NCI-H446 (cell line): ENCODE measurements around the gene SMOC2.
"Not testable (repeated sequence)": the region's sequence is repeated elsewhere in the genome, so short reads cannot be mapped to it uniquely, and the experiment has no call there.

Experiments
- DNase-seq, 2 experiments: peaks; one replicate each; lab custom pipeline; 2025; lab: John Stamatoyannopoulos, UW

SMOC2 gene

DNA sequence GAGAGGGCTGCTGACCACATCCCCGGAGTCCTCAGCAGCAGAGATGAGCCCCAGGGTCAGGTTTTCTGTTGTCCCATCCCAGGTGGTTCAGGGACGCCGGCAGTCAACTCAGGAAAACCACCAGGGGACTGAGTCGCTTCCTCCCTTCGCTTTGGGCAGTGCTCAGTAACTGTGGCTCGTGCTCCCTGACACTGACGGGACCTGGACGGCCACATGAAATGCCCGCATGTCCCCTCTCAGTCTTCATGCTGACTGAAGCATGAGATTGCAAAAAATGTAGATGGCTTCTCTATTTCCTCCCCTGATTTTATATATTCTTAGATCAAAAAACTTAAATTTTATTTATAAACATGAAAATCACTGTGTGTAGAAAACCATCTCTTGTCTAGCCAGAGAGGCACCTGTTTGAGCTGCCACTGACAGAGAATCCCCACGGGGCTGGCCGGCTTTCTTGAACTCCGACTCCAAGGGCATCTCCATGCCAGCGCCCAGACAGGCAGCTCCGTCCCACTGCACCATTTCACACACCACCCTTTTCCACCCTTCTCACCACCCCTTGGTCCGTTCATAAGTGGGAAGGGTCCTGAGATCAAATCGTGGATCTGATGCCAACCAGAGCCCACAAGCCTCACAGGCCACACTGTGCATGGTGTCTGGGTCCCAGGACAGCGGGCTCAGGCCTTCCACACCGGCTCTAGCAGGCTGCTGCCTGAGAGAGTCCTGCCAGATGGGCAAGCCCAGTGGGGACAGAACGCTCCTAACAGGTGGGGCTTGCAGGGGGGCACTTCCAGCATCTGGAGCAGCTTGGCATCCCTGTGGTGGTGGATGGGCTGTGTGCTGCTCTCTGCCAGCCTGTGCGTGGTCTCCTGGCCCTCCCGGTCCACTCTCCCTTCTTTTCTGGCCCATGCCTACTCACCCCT lies 98.2 kb downstream of the SMOC2 start:
- no peak for DNase-seq

DNA sequence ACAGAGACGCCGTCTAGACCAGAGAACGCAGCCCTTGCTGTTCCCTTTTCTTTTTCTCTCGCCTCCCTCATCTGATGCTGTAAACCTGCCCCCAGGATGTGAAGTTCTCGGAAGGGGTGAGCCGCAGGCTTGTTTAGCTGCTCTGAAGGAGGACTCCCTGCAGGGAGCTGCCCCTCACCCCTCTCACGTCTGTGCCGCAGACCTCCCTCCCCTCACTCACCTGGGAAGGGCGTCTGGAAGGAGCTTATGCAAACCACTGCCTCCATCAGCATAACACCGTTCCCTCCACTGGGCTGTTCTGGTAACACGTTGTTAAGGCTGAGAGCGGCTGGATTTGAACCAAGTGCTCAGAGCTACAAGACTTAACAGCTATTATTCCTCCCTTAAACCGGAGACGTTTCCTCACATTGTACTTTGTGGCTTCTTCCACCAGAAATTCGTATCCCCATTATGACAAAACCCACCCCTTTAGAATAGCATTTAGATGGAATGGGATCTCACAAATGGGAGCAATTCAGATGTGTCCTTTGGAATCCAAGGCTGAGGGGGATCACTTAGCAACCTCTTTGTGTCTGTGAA lies 99.8 kb downstream of the SMOC2 start:
- no peak for DNase-seq

DNA sequence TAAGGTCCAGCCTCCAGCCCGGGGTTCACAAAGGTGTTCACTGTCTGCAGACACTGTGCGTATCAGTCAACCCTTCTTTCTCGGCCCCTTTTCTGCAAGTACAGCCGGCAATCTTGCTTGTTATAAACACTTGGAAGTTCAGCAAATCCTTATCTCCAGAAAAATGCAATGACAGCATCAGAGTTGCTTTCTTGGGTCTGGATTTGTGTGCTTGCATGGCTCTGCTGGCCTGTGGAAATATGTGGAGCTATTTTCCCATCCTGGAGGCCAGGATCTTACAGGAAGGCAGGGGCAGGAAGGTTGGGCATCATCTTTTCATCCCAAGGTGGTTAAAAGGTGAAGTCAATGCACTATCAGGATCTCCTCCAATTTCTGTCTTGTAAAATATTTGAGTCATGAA lies 100.3 kb downstream of the SMOC2 start:
- DNase-seq, result no peak

GRCh38 chr6:168542301-168542700 lies 101.3 kb downstream of the SMOC2 start:
- no peak for DNase-seq

GRCh38 chr6:168545428-168545827 lies 104.4 kb downstream of the SMOC2 start:
- no peak for DNase-seq

DNA sequence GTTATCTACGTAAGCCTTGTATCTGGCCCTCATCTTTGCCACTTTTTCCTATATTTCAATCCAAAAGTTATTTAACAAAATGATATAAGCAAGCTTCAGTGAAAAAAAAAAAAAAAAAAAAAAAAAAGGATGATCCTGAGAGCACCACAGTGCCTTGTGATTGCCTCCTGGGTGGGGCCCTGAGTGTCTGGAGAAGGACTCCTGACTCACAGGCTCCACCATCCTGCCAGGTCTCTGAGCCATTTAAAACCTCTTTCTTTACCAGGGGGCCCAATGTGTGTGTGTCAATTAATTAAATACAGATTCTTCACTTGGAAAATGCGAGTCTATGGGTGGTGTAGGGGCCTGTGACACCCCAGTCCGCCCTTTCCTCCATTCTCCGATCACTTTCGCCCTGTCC lies 105.2 kb downstream of the SMOC2 start:
- no peak for DNase-seq

DNA sequence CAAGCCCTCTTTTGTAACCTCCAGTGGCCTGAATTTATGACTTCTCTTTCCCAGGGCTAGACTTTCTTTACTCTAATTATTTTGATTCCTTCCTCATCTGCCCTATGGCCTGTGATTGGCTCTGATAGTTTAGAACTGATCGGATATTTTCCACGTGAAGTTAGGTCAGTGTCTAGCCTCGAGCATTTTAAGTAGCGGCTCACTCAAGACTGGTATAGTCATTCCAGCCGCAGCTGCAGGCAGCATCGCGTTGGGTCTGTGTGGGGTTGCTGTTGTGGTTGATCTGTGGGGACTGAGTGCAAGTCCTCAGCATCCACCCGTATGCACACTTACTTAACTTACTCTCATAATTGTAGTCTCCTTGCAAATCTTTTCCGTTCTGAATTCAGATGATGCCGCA lies 105.7 kb downstream of the SMOC2 start:
- DNase-seq, result no peak

DNA sequence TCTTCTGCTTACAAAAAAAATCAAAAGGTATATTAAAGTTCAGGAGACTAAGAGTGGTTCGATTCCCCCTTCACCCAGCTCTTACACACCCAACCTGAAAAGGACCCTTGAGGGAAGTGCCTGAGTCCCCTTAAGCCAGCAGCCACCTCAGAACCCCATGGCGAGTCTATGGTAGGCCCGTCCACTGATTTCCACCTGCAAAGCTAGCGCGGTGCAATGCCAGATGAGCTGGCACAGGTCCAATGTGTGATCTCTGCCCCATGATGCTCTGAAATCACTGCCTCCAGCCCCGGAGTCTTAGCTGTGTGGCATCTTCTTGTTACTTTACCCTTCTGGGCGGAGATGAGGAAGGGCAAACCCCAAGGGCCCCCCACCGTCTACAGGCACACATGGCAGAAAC lies 109.3 kb downstream of the SMOC2 start:
- DNase-seq, result no peak

DNA sequence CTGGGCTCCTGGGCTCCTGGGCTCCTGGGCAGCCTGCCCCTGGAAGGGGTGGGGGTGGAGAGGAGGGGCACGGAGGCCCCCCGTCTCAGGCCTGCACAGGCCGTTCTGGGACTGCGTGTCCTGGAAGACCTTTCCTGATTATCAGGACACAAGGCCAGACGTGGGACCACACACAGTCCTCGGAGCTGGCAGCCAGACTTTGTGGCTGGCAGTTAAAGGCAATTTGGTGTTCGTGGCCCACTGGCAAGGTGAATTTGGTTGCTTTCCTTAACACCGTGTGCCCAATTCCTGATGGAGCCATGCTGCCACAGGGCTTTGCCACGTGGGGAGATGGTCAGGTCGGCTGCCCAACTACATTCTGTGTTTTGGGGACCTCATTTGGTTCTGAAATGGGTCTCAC lies 113.5 kb downstream of the SMOC2 start:
- DNase-seq, result no peak

DNA sequence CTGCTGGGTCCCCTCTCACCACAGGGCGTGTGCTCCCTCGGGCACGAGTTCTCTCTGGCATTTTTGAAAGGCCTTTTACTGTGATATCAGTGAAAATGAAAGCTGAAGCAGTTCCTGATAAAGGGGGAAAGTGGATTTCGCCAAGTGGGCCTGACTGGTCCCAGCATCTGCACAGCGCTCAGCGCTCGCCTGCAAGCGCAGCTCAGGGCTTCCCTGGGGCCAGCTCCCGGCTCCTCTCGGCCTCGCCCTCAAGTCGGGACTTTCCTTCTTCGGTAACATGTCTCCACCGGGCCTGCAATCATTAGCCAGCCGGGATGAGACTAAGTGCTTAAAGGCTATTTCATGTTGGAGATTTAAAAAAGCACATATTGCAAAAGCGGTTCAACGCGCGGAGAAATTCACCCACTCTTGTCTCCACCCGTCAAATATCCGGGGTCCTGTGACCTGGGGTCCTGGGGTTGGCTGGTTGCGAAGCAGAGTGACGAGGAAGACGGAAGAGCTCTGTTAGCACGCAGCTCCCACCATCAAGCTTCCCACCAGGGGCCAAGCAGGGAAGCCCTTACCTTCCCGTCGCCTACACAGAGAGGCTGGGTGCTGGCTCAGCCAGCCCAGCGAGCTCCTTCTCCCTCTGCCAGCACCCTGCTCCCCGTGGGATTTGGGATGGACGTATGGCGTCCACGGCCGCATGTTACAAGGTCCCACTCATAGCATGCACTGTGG lies 114.1 kb downstream of the SMOC2 start:
- DNase-seq, result no peak

GRCh38 chr6:168555618-168556273 lies 114.8 kb downstream of the SMOC2 start:
- DNase-seq, result no peak

GRCh38 chr6:168557512-168557911 lies 116.5 kb downstream of the SMOC2 start:
- no peak for DNase-seq

- no peak for DNase-seq
Measured at GRCh38 chr6:168558686-168559085, 117.7 kb downstream of the SMOC2 start.

DNA sequence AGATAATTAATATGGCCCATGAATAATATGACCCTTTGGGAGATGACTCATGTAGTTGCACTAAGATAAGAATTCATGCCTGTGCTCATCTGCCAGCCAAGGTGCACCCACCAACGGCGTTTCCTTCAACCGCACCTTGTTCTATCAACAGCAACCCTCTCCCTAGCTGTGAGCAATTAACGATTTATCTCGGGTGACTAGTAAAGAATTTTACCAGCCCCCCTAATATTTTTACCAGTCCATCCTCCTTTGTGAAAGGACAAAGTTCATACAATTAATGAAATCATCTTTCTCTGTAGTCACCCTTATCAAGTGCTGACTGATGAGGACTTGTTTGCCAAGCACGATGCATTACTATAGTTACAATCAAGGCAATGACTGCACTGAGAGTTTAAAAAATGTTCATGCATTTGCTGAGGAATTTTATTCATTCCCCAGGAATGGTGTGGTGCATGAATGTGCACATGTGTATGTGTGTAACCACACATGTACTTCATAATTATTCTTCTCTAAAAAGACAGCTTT lies 118.7 kb downstream of the SMOC2 start:
- no peak for DNase-seq

DNA sequence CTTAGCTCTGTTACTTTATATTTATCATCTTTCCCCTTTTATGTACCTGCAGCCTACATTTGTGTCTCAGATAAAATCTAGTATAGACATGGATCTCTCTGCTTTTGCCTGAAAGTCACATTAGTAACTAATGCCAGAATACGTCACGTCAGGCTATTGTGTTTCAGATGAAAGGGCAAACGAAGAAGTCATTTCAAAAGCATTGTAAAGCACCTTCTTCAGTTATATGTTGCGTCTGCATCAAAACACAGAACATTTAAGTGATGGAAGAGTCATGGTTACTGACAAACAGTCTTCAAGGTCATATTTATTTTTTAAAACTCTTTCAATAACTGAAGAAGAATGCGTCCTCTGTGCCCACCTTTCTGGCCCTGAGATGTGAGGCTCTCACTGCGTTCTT lies 119.1 kb downstream of the SMOC2 start:
- DNase-seq, result no peak

DNA sequence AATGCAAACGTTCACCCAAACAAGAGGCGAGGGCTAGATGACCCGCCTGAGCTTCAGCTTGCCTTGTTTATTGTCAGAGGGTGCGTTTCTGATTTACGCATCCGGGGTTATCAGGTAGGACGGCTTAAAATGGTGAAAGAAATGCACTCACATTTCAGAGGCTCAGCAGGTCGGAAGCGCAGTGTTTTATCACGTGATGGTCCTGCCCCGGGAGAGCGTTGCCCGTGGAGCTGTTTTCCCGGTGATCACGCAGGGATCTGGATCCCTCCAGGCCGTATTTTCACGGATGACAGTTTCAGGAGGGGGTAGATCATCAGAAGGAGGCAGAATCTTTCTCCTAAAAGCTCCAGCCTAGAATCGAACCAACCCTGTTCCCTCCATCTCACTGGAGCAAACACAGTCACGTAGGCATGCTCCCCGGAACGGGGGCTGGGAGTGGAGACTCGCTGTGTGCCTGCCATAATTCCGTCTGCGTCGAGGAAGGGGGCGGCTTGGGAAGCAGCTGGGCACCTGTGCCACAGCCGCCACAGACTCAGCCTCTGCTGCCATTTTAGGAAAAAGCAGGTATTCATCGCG lies 121.7 kb downstream of the SMOC2 start:
- no peak for DNase-seq

DNA sequence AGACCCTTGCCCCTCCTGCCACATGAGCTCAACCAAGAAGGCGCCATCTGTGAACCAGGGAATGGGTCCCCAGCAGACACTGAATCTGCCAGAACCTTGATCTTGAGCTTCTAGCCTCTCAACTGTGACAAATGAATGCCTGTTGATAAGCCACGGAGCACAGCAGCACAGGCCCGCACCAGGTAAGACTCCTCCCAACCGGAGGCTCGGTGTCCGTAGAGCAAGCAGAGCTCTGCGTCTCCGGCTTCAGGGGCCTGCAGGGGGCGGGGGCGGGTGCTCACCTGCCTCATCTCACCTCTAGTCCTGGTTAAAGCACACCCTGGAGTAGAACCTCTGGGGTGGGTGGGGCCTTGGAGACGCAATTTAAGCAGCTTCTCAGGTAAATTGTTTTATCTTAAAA lies 122.7 kb downstream of the SMOC2 start:
- DNase-seq, result no peak

GRCh38 chr6:168565112-168565511 lies 124.1 kb downstream of the SMOC2 start:
- no peak for DNase-seq

DNA sequence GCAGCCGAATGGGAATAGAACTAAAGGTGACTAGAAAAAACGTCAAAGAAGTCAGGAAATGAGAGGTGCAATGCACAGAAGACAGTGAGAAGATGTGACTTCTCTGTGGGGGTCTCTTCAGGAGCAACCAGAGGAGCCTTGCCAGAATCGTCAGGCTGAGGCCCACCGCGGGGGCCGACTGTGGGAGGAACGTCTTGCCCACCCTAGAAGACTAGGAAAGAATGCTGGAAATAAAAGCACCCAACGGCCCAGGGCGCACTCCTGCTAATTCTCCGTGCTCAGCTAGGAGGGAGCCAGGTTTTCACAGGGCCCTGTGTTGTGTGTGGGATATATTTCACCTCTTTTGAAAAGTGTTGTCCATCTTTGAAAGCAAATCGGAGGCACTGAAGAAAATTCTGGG lies 129.2 kb downstream of the SMOC2 start:
- no peak for DNase-seq

GRCh38 chr6:168571268-168571667 lies 130.3 kb downstream of the SMOC2 start:
- DNase-seq, result no peak

DNA sequence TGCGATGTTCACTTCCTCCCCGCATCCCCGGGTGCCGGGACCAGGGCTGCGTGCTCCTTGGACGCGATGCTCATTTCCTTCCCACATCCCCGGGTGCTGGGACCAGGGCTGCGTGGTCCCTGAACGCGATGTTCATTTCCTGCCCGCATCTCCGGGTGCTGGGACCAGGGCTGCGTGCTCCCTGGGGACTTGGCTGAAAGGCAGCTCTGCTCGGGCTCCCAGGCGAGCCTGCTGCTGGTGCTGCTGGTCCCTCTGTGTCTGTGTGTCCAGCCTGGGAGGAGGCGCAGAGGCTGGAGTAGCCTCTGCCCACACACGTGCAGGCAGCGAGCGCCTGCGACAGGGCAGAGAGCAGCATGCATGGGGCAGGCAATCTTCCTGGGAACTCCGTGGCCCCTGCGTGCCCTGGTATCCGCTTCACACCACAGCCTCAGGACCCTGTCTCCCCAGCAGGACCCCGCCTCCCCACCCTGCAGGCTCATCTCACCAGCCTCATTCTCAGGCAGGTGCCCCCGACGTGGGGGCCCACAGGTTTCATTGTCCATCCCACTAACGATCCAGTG lies 132.4 kb downstream of the SMOC2 start:
- not testable (repeated sequence) for DNase-seq
